NCI-H2029 (cell line): ENCODE data around the gene SEPTIN11.
A peak's percentile ranks its signal among the peaks of the same experiment; 100 is the strongest.

ENCODE experiments used
- DNase-seq: peaks from one replicate; lab custom pipeline; 2025; lab: John Stamatoyannopoulos, UW

SEPTIN11 gene

DNA sequence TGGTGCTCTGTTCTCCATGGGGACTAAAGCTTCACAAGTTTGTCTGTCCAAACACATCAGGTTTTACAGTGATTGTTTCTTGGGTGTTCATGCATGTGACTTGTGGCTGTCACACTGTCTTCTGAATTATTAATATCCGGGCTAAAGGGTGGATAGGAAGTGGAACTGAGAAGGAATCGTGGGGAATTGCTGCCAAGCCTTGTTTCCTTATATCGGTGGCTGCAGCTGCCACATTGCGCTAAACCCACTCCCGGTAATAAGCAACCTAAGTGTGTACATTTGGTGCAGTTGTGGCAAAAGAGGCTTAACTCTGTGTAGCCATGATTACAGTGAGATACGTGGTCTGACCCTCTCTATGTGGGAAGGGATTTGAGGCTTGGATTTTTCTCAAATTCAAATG lies 30.7 kb downstream of the SEPTIN11 start:
- peak; percentile 18 for DNase-seq

DNA sequence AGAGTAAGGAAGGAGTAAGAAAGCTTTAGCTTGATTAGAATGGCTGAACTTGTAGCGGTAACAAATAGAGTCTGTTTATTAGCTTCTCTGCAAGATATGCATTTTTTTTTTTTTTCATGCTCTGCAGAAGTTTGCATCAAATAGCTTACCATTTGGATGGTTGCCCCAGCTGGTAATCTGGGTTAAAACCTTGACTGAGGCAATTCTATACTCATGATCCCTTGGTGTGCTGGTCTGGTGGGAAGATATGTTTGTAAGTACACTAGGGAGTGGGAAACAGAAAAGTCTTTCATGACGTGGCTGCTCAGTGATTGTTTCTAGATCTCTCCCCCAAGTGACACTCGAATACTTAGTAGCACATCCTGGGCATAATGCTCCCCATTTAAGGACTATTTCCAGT lies 32.1 kb downstream of the SEPTIN11 start:
- DNase-seq: no peak

DNA sequence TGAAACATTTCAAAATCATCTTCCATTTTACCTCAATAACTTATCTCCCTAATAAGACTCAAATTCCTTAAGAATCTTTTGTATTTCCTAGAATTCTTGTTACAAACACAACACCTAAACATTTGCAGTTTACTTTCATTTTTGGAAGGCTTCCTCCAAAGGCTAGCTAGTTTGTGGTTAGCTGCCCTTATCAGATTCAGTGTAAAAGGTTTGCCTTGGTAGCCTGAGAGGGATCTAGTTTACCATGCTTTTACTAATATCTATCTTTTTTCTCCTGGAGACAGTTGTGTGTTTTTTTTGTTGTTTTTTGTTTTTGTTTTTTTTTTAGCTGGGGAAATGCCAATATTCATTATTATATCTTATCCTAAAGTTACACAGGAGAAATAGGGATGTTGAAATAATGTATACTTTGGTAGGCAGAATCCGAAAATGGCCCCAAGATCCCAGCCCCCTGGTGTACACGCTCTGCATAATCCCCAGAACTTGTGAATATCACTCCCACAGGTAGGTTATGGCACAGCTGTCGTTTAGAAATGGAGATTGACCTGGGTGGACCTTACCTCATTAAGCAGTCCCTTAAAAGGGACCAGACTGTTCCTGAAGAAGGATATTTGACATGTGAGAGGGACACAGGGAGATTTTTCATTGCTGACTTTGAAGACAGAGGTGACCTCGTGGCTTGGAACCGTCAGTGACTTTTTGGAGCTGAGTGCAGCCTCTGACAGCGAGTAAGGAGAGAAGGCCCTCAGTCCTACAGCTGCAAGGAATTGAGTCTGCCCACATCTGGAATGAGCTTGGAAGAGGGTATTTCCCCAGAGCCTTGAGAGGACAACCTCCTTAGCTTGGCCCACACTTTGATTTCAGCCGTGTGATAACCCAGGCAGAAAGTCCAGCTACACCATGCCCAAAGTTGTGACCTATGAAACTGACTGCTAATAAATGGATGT lies 33.4 kb downstream of the SEPTIN11 start:
- DNase-seq: no peak

DNA sequence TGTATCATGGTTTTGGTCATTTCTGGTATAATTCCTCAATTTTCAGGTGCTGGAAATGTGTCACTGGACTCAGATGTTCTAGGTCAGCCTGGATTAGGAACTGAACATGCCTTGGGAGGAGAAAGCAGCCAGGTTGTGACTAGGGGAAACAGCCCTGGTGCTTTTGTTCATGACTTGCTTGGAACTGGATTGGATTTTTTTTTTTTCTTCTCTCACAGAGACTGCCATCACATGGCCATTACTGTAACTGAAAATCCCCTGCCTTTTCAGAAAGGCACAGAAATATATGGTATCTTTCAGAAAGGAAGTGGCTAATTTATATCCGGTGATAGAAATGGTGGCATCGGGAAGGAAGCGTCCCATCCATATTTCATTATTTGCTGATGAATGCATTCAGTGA lies 34.6 kb downstream of the SEPTIN11 start:
- DNase-seq: no peak

DNA sequence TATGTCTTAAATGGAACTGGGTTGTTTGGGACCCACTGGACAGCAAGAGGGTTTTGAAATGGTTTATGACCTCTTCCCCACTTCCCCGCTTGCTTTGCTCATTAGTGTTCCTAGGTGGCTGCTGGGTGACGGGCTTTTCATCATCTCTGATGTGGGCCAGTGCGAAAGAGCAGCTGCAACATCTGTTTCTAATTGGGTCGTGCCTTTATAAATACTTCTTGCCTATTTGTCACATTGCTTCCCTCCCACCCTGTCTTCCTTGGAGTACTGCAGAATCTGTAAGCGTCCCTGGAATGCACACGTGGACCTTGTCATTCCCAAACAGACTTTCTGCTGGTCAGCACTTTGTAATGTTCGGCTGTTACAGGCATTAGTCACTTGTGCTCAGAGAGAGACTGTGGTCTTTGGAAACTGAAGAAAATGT lies 35.2 kb downstream of the SEPTIN11 start:
- no peak for DNase-seq

DNA sequence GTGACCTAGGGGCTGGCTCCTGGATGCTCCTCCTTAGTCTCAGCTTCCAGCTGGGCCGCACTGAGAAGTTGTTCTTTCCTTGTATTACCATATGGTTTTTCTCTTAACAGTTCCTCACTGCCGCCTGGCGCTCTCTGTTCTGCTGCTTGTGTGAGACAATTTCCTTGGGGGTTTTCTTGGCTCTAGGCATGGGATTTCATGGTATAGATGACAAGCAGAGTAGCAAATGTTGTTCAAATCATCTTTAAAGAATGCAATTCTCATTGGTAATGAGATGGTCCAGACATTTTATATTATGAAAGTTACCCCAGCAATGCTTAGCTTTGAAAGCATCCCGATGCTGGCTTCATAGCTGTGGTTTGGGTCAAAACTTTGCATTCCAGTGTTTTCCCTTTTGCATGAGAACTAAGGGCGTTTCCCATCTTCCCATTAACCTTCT lies 37.6 kb downstream of the SEPTIN11 start:
- DNase-seq: no peak

DNA sequence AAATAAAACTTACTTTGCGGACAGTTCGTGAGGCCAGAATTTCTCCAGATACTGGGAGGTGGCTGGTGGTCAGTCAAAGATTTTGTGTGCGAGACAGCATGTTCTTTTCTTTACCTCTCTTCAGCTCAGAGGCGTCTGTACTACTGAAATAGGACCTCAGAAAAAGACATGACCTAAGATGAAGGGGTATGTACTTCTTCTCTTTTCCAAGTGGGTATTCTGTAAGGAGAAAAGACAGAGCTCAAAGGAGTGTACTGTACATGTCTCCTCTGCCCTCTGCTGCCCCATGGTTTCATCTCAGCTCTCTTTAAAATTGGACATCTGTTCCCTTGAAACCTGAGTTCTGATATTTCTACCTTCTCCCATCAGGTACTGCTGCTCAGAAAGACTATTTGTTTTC lies 38.1 kb downstream of the SEPTIN11 start:
- no peak for DNase-seq

DNA sequence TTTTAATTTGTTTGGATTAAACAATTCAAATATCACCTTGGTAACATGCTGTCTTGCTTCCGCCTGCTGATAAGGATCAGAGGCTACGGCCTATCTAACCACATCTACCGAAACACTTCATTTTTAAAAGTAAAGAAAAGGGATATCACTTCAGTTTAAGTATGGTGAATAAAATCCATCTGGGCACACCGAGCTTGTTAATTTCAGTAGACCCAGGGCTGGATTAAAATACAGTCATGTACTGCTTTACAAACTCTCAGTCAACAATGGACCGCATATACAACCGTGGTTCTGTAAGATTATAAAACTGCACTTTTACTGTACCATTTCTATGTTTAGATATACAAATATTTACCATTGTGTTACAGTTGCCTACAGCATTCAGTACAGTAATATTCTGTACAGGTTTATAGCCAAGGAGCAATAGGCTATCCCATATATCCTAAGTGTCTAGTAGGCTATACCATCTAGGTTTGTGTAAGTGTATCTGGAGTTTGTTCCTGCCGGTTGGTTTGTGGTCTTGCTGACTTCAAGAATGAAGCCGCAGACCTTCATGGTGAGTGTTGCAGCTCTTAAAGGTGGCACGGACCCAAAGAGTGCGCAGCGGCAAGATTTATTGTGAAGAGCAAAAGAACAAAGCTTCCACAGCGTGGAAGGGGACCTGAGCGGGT lies 40.0 kb downstream of the SEPTIN11 start:
- DNase-seq: no peak

DNA sequence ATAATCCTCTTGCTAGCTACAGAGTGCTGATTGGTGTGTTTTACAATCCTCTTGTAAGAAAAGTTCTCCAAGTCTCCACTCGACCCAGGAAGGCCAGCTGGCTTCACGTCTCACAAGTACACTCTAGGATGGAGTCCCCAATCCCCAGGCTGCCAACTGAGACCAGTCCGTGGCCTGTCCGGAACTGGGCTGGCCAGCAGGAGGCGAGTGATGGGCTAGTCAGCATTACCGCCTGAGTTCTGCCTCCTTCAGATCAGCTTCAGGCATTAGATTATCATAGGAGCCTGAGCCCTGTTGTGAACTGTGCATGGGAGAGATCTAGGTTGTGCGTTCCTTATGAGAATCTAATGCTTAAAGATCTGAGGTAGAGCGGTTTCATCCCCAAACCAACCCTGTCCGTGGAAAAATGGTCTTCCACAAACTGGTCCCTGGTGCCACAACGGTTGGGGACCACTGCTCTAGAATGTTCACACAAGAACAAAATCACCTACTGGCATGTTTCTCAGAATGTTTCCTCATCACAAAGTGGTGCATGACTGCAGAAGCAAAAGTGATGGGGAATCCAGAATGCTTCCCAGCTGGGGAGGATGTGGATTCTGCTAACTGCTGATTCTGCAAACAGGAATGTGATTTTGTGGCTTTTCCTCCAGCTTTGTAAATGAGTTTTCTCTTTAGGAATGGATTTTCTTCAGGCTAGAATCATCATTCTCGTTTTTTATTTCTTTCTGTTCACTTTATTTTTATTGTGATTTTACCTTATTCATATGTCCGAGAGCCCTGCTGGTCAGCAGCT lies 40.9 kb downstream of the SEPTIN11 start:
- DNase-seq: no peak

DNA sequence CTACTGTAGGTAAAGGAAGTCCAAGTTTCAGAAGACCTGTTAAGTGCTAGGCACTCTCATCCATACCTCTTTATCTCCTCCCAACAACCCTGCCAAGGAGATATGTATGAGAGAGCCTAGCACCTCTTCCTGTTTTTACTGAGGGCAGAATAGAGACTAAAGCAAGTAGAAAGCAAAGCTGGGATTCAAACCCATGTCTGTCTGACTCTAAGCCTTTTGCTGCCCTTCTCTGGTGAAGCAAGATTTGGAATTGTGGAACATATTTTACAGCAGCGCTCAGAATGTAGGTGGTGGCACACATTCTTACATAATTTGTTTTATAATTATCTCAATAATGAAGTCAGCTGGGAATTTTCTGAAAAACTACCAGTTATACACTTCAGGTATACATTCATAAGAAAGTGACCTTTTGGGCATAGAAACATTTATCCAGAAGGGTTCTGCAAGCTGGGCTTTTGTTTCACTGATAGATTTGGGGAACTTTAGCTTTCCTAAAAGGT lies 41.7 kb downstream of the SEPTIN11 start:
- no peak for DNase-seq

DNA sequence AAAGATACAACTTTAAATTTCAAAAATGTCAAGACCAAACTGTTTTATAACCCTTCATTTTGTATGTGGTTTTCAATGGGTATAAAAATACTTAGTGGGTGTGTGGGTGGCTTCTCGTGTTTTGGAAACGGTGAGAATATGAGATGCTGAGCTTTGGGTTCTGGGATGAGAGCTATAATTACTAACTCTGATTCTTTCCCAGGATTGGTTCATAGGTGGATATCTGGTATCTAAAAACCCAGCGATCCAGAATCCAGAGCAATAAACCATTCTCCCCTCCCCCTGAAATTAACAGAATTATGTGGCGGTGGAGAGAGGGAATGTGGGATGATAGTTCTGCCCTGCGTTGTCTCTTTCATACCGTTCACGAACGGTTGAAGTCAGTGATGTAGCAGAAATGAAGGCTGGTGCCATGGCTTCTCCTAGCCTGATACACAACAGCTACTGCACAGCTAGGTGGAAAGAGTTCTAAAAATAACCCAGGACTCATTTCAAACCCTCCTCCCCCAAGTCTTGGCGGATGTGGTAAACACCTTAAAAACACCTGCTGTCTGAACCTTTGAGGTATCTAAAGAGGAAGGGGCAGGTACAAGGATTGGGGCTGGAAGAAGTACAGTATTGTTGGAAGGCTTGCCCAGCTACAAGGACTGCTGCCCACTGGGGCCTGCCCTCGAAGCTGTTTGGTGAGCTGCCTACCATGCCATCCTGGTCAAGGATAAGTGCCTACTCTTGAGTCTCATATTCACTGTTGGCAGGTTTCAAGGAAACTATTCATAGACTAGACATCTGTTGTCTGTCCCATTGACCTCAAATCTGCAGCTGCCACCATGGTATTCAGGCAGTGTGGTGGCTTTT lies 44.5 kb downstream of the SEPTIN11 start:
- peak; percentile 92 for DNase-seq

DNA sequence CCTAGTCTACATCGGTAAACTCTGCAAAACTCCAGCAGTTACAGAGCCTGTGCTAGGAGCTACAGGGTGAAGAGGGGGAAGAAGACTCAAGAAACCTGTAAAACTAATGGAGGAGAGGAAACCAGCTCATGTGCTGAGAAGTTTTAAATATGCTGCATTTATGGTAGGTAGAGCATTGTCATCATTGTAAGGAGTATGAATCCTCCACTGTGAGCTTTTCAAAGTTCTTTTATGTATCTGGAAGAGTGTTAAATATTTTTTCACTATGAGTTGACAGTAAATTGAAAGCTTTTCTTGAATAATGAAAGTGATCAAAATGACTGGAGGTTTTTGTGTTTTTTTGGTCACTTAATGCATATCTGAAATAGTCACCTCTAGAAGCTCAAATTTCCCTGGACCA lies 46.2 kb downstream of the SEPTIN11 start:
- DNase-seq: no peak

DNA sequence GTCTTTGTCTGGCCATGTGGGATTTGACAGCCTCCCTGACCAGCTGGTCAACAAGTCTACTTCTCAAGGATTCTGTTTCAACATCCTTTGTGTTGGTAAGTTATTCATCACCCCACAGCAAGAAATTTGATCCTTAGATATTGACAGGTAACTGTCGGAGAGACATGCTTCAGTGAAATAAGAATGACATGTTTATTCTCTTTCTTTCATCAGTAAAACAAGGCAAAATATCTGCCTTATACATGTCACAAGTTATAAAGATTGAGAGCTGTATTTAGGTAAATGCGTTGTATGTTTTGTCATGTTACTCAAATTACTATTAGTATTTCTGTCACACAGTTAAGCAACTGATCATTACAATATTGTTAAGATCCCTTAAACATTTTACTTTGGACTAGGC lies 46.9 kb downstream of the SEPTIN11 start:
- DNase-seq: no peak

DNA sequence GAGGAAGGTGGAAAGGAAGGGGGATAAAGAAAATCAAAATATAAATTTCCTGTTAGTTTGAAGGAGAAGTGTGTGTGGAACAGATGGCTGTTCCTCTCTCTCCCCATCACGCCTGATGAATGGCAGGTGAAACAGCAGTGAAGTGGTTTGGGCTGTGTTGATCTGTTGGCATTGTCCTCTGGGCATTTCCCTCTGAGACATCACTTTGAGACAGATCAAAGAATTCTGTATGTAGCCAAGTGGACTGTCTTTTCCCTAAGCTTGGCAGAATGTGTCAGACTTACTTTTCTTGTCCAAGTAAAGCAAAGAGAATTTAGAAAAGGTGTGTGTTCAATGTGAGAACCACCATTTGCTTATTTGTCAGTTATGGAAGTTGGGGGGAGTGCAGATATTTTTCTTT lies 47.5 kb downstream of the SEPTIN11 start:
- no peak for DNase-seq

DNA sequence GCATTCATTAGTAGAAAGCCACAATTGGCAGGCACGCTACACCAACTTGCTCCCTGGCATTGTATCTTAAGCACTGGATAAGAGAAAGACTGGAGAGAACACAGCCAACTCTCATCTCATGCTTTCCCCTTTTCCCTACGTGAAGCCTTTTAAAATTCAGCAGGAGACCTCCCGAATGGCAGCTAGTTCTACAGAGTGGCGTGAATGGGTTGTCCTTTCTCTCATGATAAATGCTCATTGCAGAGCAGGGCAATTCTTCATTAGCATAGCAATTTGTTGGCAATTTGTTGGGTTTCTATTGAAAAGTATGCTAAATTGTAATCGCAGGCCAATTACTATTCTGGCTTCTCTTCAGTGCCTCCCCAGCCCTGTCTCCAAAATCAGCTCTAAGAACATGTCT lies 48.0 kb downstream of the SEPTIN11 start:
- DNase-seq: no peak

DNA sequence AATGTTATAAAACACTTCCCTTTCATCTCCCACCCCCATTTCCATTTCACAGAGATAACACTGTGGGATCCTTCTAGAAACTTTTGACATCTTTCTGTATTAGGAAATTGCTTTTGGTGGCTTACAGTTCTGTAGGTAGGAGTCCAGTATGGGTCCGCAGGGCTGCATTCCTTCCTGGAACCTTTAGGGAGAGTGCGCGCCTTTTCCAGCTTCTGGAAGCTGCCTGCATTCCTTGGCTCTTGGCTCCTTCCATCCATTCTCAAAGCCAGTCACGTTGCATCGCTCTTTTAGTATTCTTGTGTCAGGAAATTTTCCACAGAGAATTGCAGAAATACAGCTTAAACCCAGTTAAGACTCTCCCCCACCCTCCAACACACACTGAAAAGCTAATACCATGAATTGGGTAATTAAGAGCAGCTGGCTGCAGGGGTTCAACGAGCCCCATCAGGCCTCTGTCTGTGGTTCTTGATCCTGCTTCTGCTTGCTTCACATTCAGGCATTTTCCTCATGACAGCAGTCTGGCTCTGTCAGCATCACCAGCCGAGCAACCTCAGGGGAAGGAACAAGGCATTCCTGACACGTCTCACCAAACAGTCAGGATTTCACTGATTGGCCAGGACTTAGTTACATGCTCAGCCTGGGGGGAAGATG lies 48.8 kb downstream of the SEPTIN11 start:
- no peak for DNase-seq
